Activated T-cell treated with anti-CD3 and anti-CD28 coated beads, Interleukin-2, amount 50 U/mL, for 4 hours (primary cell): ENCODE data around the gene GALNT17. TPM values are rescaled to one million over a fixed set of nuclear protein-coding genes. Genes with fewer than 3 reads are reported as not detected.

ENCODE experiments used
- ATAC-seq, 2 donors: fragments of 200-7000 bp; cut with Tn5 transposase; one replicate each; pipeline ENCODE4 v1.10.0; 2021
- DNase-seq: peaks from one replicate; pipeline ENCODE4 v3.0.0-alpha.2; 2020
- H3K27me3 Mint-ChIP-seq: one replicate; pipeline ENCODE4 v1.8.0; 2021; ENCODE audit warnings: low read depth, mixed read lengths
- H3K36me3 Mint-ChIP-seq: one replicate; pipeline ENCODE4 v1.8.0; 2022; ENCODE audit warnings: mixed read lengths; ENCODE audit not compliant: insufficient read depth
- H3K4me1 Mint-ChIP-seq: one replicate; pipeline ENCODE4 v1.8.0; 2021; ENCODE audit warnings: low read depth, mixed read lengths
- H3K4me3 Mint-ChIP-seq: one replicate; pipeline ENCODE4 v1.8.0; 2021; ENCODE audit warnings: mild to moderate bottlenecking, moderate library complexity, mixed read lengths
- H3K9me3 Mint-ChIP-seq: one replicate; pipeline ENCODE4 v1.8.0; 2021; ENCODE audit warnings: mixed read lengths
- total RNA-seq, 3 donors: library from RNA; stranded (reverse); gene quantifications; one replicate each; pipeline ENCODE4 v1.2.1, GENCODE V29; 2021

The GALNT17 gene
- total RNA-seq, 3 donors from 2014 or later: 0.30 TPM; not detected in 2

- no peak overlapping the region for H3K4me3 Mint-ChIP-seq
- peaks cover 13% of the 10 kb centered on the region for H3K9me3 Mint-ChIP-seq
- H3K4me1 Mint-ChIP-seq: no peaks in the 10 kb centered on the region
- H3K27me3 Mint-ChIP-seq: no peaks in the 10 kb centered on the region
- no peaks in the 10 kb centered on the region for H3K36me3 Mint-ChIP-seq
- ATAC-seq (no peak), DNase-seq (no peak)
Measured at GRCh38 chr7:71486414-71486813, 354.5 kb downstream of the GALNT17 start.

DNA sequence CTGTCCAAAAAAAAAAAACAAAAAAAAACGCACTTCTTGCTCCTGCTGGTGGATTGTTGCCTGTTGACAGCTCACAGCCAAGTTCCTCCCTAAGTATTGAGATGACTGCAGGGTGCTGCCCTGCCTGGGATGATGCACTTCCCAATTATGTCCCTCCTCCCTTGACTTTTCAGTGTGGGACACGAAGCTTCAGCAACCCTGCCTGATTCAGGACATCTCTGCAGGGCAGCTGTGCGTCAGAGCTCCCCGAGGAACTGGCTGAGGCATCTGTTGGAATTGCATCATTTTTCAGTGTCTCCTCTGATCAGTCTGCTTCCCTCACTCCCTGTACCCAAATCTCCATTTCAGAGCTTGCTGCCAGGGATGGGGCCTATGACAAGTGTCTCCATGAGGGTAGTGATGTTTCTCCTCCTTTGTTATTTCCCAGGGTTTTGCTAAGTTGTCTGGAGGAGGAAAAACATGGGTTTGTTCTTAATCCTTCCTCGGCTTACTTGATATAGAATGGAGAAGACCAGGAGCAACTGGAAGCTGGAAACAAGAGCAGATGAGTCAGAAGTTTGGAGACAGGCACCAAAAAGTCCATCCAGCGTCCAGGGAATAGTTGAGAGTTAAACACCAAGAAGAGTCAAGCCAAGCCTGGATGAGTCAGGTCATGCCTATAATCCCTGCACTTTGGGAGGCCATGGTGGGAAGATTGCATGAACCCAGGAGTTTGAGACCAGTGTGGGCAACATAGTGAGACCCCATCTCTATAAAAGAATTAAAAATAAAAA, 355.1 kb downstream of the GALNT17 start:
- ATAC-seq: no peak
- Mint-ChIP-seq H3K4me1 (no peaks in the 10 kb centered on the region), H3K36me3 (no peaks in the 10 kb centered on the region), H3K27me3 (no peaks in the 10 kb centered on the region), H3K9me3 (peaks cover 13% of the 10 kb centered on the region), H3K4me3 (no peak overlapping the region)
- no peak for DNase-seq

- Mint-ChIP-seq H3K4me1 (no peaks in the 10 kb centered on the region), H3K27me3 (no peaks in the 10 kb centered on the region), H3K36me3 (no peaks in the 10 kb centered on the region), H3K9me3 (peaks cover 13% of the 10 kb centered on the region), H3K4me3 (no peak overlapping the region)
- DNase-seq (no peak), ATAC-seq (no peak)
Measured at GRCh38 chr7:71488308-71488707, 356.4 kb downstream of the GALNT17 start.

GRCh38 chr7:71491336-71491735, 359.4 kb downstream of the GALNT17 start:
- no peak for ATAC-seq
- Mint-ChIP-seq H3K9me3 (peaks cover 8% of the 10 kb centered on the region), H3K36me3 (no peaks in the 10 kb centered on the region), H3K27me3 (no peaks in the 10 kb centered on the region), H3K4me1 (no peaks in the 10 kb centered on the region), H3K4me3 (no peak overlapping the region)
- no peak for DNase-seq

DNA sequence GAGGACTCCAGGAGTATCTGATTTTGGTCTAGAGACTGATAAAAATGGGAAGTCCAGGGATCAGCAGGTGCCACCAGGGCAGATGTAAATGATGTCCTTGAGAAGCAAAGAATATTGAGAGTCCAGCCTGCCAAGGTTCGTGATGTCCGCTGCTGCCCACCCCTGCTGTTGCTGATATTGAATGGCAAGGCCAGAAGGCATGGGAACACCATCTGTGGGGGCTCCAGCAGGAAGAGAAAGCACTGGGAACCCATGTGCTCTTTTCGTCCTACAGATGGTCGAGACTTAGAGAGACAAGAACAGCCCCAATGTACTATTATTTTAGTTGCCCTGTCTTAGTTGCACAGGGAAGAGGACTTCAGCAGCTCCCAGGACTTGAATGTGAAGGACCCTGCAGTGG, 363.9 kb downstream of the GALNT17 start:
- Mint-ChIP-seq H3K4me1 (no peaks in the 10 kb centered on the region), H3K36me3 (no peaks in the 10 kb centered on the region), H3K9me3 (no peaks in the 10 kb centered on the region), H3K4me3 (no peak overlapping the region), H3K27me3 (no peaks in the 10 kb centered on the region)
- ATAC-seq (no peak), DNase-seq (no peak)

DNA sequence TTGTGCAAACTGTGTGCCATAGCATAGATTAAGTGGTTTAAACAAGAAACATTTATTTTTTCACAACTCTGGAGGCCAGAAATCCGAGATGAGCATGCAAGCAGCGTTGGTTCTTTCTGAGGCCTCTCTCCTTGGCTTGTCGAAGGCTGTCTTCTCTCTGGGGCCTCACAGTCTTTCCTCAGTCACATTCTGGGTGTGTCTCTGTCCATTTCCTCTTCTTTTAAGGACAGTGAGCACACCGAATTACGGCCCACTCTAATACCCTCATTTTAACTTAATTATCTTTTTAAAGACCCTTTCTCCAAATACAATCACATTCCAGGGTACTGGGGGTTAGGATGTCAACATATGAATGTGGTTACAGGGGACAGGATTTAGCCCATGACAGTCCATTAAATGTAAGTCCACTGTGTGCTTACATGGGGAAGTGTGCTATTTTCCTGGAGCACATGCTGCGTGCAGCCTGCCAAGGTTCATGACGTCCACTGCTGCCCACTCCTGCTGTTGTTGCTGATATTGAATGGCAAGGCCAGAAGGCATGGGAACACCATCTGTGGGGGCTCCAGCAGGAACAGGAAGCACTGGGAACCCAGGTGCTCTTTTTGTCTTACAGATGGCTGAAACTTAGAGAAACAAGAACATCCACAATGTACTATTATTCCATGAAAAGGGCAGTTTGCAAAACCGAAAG, 365.5 kb downstream of the GALNT17 start:
- ATAC-seq: no peak
- Mint-ChIP-seq H3K27me3 (no peaks in the 10 kb centered on the region), H3K9me3 (peaks cover 8% of the 10 kb centered on the region), H3K4me1 (no peaks in the 10 kb centered on the region), H3K36me3 (no peaks in the 10 kb centered on the region), H3K4me3 (no peak overlapping the region)
- DNase-seq: no peak

- DNase-seq: no peak
- no peak for ATAC-seq
- Mint-ChIP-seq H3K9me3 (peaks cover 13% of the 10 kb centered on the region), H3K27me3 (no peaks in the 10 kb centered on the region), H3K4me3 (no peak overlapping the region), H3K4me1 (no peaks in the 10 kb centered on the region), H3K36me3 (no peaks in the 10 kb centered on the region)
Measured at GRCh38 chr7:71498381-71498780, 366.4 kb downstream of the GALNT17 start.

DNA sequence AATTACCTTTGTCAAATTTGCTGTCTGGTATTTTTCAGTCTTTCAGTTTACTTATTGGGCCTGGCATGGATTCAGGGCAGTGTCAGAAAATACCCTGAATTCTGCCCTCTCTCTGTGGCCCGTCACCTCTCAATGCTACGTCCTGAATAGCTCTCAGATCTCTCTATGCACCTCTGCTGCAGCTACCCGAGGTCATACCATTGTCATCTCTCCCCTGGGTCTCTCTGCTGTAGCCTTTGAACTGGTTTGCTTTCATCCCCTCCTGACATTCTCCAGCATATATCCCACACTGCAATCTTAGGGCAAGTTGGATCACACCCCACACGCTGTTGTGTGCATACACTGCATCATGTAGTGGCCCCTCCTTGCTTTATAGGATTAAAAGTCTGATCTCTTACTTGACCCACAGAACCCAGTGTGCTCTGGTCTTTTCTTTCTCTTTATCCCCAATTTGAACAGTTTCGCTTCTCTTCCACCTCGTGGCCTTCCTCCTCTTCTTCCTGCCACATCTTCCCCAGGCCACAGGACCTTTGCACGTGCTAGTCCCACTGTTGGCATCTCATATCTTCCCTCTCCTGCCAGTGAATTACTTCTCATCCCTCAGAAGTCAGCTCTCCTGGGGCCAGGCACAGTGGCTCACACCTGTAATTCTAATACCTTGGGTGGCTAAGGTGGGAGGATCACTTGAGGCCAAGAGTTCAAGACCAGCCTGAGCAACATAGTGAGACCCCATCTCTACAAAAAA, 372.9 kb downstream of the GALNT17 start:
- Mint-ChIP-seq H3K4me3 (no peak overlapping the region), H3K36me3 (no peaks in the 10 kb centered on the region), H3K27me3 (no peaks in the 10 kb centered on the region), H3K9me3 (peaks cover 18% of the 10 kb centered on the region), H3K4me1 (no peaks in the 10 kb centered on the region)
- ATAC-seq (no peak), DNase-seq (no peak)

- ATAC-seq (no peak), DNase-seq (no peak)
- no peak overlapping the region for H3K4me3 Mint-ChIP-seq
- H3K36me3 Mint-ChIP-seq: no peaks in the 10 kb centered on the region
- no peaks in the 10 kb centered on the region for H3K27me3 Mint-ChIP-seq
- no peaks in the 10 kb centered on the region for H3K4me1 Mint-ChIP-seq
- H3K9me3 Mint-ChIP-seq: peaks cover 15% of the 10 kb centered on the region
Measured at GRCh38 chr7:71506822-71507221, 374.9 kb downstream of the GALNT17 start.

GRCh38 chr7:71507680-71508602, 376.0 kb downstream of the GALNT17 start:
- Mint-ChIP-seq H3K9me3 (peaks cover 8% of the 10 kb centered on the region), H3K27me3 (no peaks in the 10 kb centered on the region), H3K36me3 (no peaks in the 10 kb centered on the region), H3K4me1 (no peaks in the 10 kb centered on the region), H3K4me3 (no peak overlapping the region)
- no peak for DNase-seq
- ATAC-seq: no peak

- Mint-ChIP-seq H3K27me3 (no peaks in the 10 kb centered on the region), H3K4me3 (no peak overlapping the region), H3K36me3 (no peaks in the 10 kb centered on the region), H3K9me3 (peaks cover 6% of the 10 kb centered on the region), H3K4me1 (no peaks in the 10 kb centered on the region)
- DNase-seq: no peak
- ATAC-seq: no peak
Measured at GRCh38 chr7:71509381-71509780, 377.4 kb downstream of the GALNT17 start.

DNA sequence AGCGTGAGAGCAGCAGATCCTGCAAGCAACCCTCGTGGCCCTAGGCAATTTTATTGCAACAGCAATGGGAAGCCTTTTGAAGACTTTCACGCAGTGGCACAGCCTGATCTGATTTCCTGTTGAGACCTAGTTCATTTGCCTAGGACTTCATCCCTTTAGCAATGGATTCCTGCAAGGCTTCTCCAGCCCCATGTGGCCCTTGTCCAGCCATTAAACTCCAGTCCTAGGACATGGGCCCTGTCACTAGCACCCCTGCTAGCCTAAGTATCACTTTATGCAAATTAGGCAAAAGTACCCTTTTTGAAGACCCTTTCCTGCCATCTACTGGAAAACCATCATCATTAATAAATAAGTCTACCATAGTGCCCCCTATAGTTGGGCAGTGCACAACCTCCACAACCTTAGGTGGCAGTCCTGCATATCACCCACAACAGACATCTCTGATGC, 379.4 kb downstream of the GALNT17 start:
- ATAC-seq (no peak), DNase-seq (no peak)
- Mint-ChIP-seq H3K36me3 (no peaks in the 10 kb centered on the region), H3K27me3 (no peaks in the 10 kb centered on the region), H3K9me3 (peaks cover 7% of the 10 kb centered on the region), H3K4me1 (no peaks in the 10 kb centered on the region), H3K4me3 (no peak overlapping the region)

GRCh38 chr7:71517940-71518699, 386.2 kb downstream of the GALNT17 start:
- DNase-seq (no peak), ATAC-seq (no peak)
- peaks cover 33% of the 10 kb centered on the region for H3K9me3 Mint-ChIP-seq
- H3K36me3 Mint-ChIP-seq: no peaks in the 10 kb centered on the region
- H3K4me1 Mint-ChIP-seq: no peaks in the 10 kb centered on the region
- H3K4me3 Mint-ChIP-seq: no peak overlapping the region
- no peaks in the 10 kb centered on the region for H3K27me3 Mint-ChIP-seq
